HG03159 (cell line): Measurements from ENCODE around the gene HGFAC.
"Not testable (repeated sequence)": the region's sequence is repeated elsewhere in the genome, so short reads cannot be mapped to it uniquely, and the experiment has no call there.

Experiments used
- ATAC-seq: cut with Tn5 transposase; IDR thresholded peaks from one replicate; pipeline ENCODE4 v1.9.1; 2021; ENCODE audit warnings: mild to moderate bottlenecking, moderate library complexity; ENCODE audit not compliant: unreplicated experiment

Gene HGFAC

GRCh38 chr4:3440011-3440410, 1.8 kb upstream of the HGFAC start:
- no peak for ATAC-seq

- ATAC-seq = no peak
Measured at GRCh38 chr4:3440979-3441500, 728 bp upstream of the HGFAC start.

DNA sequence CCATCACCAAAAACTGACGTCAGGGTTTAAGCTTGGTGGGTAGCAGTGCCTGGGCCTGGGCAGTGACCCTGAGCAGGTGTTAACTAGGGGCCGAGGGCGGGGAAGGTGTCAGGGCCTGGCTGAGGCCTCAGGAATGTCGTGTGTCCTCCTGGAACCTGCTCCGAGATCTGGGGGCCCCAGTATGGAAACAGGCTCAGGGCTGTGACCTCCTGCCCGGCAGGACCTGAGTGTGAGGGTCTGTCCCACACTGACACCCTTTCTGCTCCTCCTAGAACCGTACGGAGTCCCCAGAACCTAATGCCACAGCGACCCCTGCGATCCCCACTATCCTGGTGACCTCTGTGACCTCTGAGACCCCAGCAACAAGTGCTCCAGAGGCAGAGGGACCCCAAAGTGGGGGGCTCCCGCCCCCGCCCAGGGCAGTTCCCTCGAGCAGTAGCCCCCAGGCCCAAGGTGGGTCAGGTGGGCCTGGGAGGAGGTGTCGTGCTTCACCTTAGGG, 741 bp downstream of the HGFAC start:
- ATAC-seq = no peak

GRCh38 chr4:3442959-3443749, 1.4 kb downstream of the HGFAC start:
- ATAC-seq = no peak

GRCh38 chr4:3443750-3444309, 2.1 kb downstream of the HGFAC start:
- no peak for ATAC-seq

DNA sequence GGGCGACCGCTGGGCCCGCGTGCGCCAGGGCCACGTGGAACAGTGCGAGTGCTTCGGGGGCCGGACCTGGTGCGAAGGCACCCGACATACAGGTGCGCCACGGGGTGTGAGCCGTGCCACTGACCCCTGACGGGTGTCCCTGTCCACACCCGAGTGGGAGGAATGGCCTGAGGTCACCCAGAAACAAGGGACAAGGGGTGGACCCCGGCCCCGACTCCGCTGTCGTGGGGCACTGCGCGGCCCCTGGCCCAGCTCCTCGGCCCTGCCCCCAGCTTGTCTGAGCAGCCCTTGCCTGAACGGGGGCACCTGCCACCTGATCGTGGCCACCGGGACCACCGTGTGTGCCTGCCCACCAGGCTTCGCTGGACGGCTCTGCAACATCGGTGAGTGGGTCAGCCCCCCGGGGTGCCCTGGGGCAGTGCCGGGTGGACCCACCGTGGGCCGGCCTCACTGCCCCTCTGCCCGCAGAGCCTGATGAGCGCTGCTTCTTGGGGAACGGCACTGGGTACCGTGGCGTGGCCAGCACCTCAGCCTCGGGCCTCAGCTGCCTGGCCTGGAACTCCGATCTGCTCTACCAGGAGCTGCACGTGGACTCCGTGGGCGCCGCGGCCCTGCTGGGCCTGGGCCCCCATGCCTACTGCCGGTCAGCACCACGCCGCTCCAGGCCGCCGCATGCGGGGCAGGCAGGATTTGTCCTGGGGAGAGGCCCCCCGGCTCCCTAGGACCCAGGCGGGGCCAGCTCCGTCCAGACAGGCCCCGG, 2.8 kb downstream of the HGFAC start:
- ATAC-seq = no peak

DNA sequence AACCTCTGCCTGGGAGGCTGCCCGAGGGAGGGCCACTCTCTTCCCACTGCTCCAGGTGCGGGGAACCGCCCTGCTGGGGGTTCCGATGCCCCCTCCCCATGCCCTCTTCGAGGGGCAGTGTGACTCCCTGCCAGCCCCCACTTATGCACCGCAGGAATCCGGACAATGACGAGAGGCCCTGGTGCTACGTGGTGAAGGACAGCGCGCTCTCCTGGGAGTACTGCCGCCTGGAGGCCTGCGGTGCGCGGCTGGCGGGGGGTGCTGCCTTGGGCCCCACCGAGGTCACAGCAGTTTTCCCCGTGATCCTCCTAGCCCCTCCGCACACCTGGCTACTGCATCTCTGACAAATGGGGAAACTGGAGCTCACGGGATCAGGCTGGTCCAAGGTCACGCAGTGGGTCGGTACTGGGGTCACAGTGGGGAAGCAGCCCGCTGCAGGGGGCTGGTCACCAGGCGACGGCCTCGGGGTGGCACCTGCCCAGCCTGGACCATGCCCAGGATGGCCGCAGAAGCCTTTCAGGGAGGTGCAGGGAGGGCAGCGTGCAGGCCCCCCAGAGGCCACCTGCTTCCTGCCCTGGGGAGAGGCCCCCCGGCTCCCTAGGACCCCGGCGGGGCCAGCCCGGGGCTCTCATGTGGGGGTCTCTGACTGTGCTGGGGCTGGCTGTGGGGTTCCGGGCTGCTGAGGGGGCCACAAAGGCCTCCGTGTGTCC, 3.5 kb downstream of the HGFAC start:
- no peak for ATAC-seq

DNA sequence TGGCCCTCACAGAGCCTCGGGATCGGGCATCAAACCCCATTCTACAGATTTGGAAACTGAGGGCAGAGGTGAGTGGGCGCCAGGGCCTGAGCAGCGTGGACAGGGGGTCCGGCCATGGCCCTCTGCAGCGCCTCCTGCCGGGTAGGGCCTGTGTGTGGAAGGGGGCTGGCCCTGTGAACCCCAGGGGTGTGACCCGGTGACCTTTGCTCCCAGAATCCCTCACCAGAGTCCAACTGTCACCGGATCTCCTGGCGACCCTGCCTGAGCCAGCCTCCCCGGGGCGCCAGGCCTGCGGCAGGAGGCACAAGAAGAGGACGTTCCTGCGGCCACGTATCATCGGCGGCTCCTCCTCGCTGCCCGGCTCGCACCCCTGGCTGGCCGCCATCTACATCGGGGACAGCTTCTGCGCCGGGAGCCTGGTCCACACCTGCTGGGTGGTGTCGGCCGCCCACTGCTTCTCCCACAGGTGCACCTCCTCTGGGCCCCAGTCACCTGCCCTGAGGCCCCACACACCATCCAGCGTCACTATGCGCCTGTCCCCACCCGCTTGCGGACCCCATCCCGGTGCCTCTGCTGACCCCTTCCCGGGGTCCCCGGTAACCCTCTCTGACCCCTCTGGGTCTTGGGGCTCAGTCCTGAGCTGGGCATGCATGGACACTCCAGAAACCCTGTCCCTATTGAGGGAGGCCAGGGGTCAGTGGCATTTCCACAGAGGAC, 4.2 kb downstream of the HGFAC start:
- no peak for ATAC-seq

DNA sequence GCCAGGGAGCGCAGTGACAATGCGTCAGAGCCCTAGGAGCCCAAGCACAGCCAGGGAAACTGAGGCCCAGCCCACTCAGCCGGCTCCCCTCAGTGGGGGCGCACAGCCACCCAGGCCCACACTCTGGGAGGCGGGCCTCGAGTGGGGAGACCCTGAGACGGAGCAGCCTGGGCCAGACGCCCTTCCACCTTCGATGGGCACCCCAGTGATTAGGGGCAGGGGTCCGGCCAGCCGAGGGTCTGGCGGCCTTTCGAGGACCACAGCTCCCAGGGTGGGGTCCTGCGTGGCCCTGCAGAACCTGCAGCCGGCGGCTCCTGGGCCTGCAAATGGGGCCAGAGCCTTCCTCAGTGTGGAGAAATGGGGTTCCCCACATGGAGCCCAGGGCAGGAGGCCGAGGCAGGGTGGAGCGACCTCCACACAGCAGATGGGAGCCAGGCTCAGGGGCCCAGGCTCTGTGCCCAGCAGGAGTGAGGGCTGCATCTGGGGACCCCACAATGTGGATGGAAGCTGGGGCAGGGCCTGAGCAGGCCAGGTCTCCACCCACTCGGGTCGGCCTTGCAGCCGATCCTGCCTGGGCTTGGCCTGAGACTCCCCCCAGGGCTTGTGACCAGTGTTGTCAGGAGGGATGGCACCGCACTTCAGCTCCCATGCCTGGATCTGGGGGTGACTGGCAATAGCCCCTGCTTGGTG, 5.0 kb downstream of the HGFAC start:
- no peak for ATAC-seq

GRCh38 chr4:3447431-3448395, 5.9 kb downstream of the HGFAC start:
- no peak for ATAC-seq

DNA sequence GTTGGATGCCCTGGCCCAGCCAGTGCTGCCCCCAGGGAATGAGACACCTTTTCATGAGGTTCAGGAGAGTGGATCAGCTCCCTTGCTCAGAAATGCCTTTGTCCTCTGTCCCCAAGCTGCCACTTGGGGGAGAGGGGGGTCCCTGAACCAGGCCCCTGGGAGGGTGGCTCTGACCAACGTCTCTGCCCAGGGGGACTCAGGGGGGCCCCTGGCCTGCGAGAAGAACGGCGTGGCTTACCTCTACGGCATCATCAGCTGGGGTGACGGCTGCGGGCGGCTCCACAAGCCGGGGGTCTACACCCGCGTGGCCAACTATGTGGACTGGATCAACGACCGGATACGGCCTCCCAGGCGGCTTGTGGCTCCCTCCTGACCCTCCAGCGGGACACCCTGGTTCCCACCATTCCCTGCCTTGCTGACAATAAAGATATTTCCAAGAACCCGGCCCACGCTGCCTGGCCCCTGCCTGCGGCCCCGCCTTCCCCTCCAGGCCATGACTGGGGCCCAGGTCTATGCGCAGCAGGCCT, 7.3 kb downstream of the HGFAC start:
- no peak for ATAC-seq

- ATAC-seq = no peak
Measured at GRCh38 chr4:3449574-3450534, 8.1 kb downstream of the HGFAC start.

DNA sequence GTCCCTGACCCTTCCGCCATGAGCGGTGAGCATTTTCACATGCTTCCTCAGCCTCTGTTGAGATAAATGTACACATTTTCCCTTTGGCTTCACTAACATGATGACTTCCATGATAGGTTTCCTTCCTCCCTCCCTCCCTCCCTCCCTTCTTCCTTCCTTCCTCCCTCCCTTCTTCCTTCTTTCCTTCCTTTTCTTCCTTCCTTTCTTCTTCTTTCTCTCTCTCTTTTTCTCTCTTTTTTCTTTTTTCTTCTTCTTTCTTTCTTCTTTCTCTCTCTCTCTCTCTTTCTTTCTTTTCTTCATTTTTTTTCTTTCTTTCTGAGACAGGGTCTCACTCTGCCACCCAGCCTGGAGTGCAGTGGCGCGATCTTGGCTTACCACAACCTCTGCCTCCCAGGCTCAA, 8.9 kb downstream of the HGFAC start:
- no peak for ATAC-seq

- ATAC-seq = no peak
Measured at GRCh38 chr4:3451956-3452355, 10.2 kb downstream of the HGFAC start.

- no peak for ATAC-seq
Measured at GRCh38 chr4:3452376-3452775, 10.6 kb downstream of the HGFAC start.

DNA sequence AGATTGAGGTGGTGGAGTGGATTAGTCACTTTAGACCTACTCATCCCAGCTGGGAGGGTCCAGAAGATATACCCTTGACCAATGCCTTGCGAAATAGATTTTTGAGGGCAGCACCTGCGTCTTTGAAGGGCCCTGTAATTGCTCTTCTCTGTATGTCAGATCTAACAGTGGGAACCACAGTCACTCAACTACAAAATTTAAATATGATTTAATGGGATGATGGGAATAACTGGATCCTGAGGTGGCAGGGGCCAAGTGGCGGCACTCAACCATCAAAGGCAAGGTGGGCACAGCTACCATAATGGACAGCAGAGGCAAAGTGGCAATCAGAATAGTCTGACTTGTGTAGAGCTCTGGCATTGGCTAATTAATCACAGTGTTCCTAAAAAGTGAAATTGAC, 13.8 kb downstream of the HGFAC start:
- ATAC-seq = not testable (repeated sequence)

DNA sequence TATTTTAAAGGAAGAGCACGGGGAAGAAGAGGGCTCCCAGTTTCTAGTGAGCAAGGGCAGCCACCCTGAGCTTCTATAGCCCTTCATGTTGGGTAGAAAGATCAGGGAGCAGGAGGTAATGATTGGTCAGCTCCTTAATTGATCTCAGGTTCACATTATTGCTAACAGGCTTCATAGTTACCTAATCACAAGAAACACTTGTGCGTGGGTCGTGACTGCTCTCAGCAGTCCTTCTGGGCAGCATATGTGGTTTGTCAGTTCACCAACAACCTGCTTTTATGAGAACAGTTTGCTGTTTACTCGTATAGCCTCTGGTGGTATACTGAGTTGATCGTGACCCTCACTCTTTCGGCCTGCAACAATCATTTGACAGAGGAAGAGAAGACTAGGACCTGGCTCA, 16.6 kb downstream of the HGFAC start:
- no peak for ATAC-seq
